ENCODE measurements around the gene OSCP1. TPM values are rescaled to one million over a fixed set of nuclear protein-coding genes. Genes with fewer than 3 reads are reported as not detected.

OSCP1 gene
- total RNA-seq, 1 experiment from 2014 or later: 5.7 TPM

GRCh38 chr1:36464605-36465393, 14.5 kb upstream of the OSCP1 start:
- Histone ChIP-seq H3K36me3 (ENCODE audit: insufficient read depth, low read length, poor library complexity, severe bottlenecking) (peaks cover 14% of the 10 kb centered on the region), H3K4me3 (ENCODE audit: low read depth, low read length, poor library complexity, severe bottlenecking) (peak overlapping the region; percentile 76), H3K27me3 (replicated peaks; ENCODE audit: insufficient read depth, low read depth, low read length, poor library complexity) (no peaks in the 10 kb centered on the region), H3K27ac (ENCODE audit: low read depth, low read length, poor library complexity, severe bottlenecking) (peak overlapping the region; percentile 85), H3K9me3 (ENCODE audit: low read depth, low read length, poor library complexity, severe bottlenecking) (no peaks in the 10 kb centered on the region), H3K4me1 (ENCODE audit: insufficient read depth, low read length, poor library complexity, severe bottlenecking) (peaks cover 6% of the 10 kb centered on the region)
- ChIA-PET CTCF (no interaction called here), POLR2A (ENCODE audit: low non-redundant PET) (interaction anchor here (0.7 to 1.0 kb wide), 2 partner anchors 14 to 1021 kb away, joined by 3 to 4 read pairs; partner anchors contain the start of gene OSCP1)
- intact Hi-C loops (cut with micrococcal nuclease; ENCODE audit: unreplicated experiment): no loop called here
- BruUV-seq (replicated peaks): TSS peak; percentile 98
- TF ChIP-seq CTCF (conservative IDR thresholded peaks at IDR 0.05; ENCODE audit: low read depth, low read length): no peak
- no peak for TF ChIP-seq EZH2 (IDR thresholded peaks at IDR 0.05; ENCODE audit: borderline replicate concordance, low read depth, low read length, poor library complexity, severe bottlenecking)
- no peak for DNase-seq (ENCODE audit: low spot score)

GRCh38 chr1:36463803-36464604, 13.8 kb upstream of the OSCP1 start, which contains the start of gene MRPS15:
MRPS15 (minus strand) TSS chr1:36464384; CDS start chr1:36464275, 109 bp downstream.
- no peaks in the 10 kb centered on the region for H3K9me3 ChIP-seq (ENCODE audit: low read depth, low read length, poor library complexity, severe bottlenecking)
- TF ChIP-seq CTCF (conservative IDR thresholded peaks at IDR 0.05; ENCODE audit: low read depth, low read length): no peak
- no peak for TF ChIP-seq EZH2 (IDR thresholded peaks at IDR 0.05; ENCODE audit: borderline replicate concordance, low read depth, low read length, poor library complexity, severe bottlenecking)
- H3K36me3 ChIP-seq (ENCODE audit: insufficient read depth, low read length, poor library complexity, severe bottlenecking): peaks cover 14% of the 10 kb centered on the region
- intact Hi-C loops (cut with micrococcal nuclease; ENCODE audit: unreplicated experiment): no loop called here
- H3K4me1 ChIP-seq (ENCODE audit: insufficient read depth, low read length, poor library complexity, severe bottlenecking): peaks cover 6% of the 10 kb centered on the region
- no peaks in the 10 kb centered on the region for H3K27me3 ChIP-seq (replicated peaks; ENCODE audit: insufficient read depth, low read depth, low read length, poor library complexity)
- peak within 1 kb of the TSS; percentile 76 for H3K4me3 ChIP-seq (ENCODE audit: low read depth, low read length, poor library complexity, severe bottlenecking)
- POLR2A ChIA-PET (ENCODE audit: low non-redundant PET): interaction anchor here (0.5 to 1.0 kb wide), 4 partner anchors 13 to 1022 kb away, joined by 3 to 4 read pairs (median 4); partner anchors contain the start of genes OSCP1 and TEKT2
- peak within 1 kb of the TSS; percentile 85 for H3K27ac ChIP-seq (ENCODE audit: low read depth, low read length, poor library complexity, severe bottlenecking)
- CTCF ChIA-PET: interaction anchor here (0.6 kb wide), 1 partner anchor 14 kb away, joined by 3 read pairs; the partner anchor contains the start of gene OSCP1
- no TSS peak for BruUV-seq (replicated peaks)
- DNase-seq (ENCODE audit: low spot score): peak; percentile 97

GRCh38 chr1:36463463-36463802, 13.2 kb upstream of the OSCP1 start:
- DNase-seq (ENCODE audit: low spot score): no peak
- TF ChIP-seq CTCF (conservative IDR thresholded peaks at IDR 0.05; ENCODE audit: low read depth, low read length) (no peak), EZH2 (IDR thresholded peaks at IDR 0.05; ENCODE audit: borderline replicate concordance, low read depth, low read length, poor library complexity, severe bottlenecking) (no peak)
- Histone ChIP-seq H3K36me3 (ENCODE audit: insufficient read depth, low read length, poor library complexity, severe bottlenecking) (peaks cover 14% of the 10 kb centered on the region), H3K27ac (ENCODE audit: low read depth, low read length, poor library complexity, severe bottlenecking) (peak overlapping the region; percentile 85), H3K4me3 (ENCODE audit: low read depth, low read length, poor library complexity, severe bottlenecking) (peak overlapping the region; percentile 76), H3K9me3 (ENCODE audit: low read depth, low read length, poor library complexity, severe bottlenecking) (no peaks in the 10 kb centered on the region), H3K27me3 (replicated peaks; ENCODE audit: insufficient read depth, low read depth, low read length, poor library complexity) (no peaks in the 10 kb centered on the region), H3K4me1 (ENCODE audit: insufficient read depth, low read length, poor library complexity, severe bottlenecking) (peaks cover 6% of the 10 kb centered on the region)
- intact Hi-C loops (cut with micrococcal nuclease; ENCODE audit: unreplicated experiment): no loop called here
- ChIA-PET CTCF (no interaction called here), POLR2A (ENCODE audit: low non-redundant PET) (no interaction called here)
- no TSS peak for BruUV-seq (replicated peaks)
